Left lung (tissue), 10 donors: ENCODE measurements around the gene PANX1. TPM values are rescaled to one million over a fixed set of nuclear protein-coding genes. Genes with fewer than 3 reads are reported as not detected.

Source experiments
- ATAC-seq: fragments of 200-7000 bp; cut with Tn5 transposase; one replicate; pipeline ENCODE4 v1.9.1; 2020; ENCODE audit warnings: moderate library complexity
- DNase-seq, 4 donors: peaks; one replicate each; pipeline ENCODE4 v3.0.0-alpha.2; 2013 to 2020
- H3K27ac ChIP-seq, 2 donors: fragments of 200-600 bp; sonication (generic) in 1 of 2; one replicate each; pipeline versions ENCODE4 v1.5.0 to v1.8.0; 2020 to 2021
- H3K27me3 ChIP-seq, 2 donors: fragments of 200-600 bp; sonication (generic) in 1 of 2; one replicate each; pipeline versions ENCODE4 v1.5.0 to v1.8.0; 2020 to 2021
- H3K36me3 ChIP-seq, 2 donors: fragments of 200-600 bp; sonication (generic) in 1 of 2; one replicate each; pipeline versions ENCODE4 v1.5.0 to v1.8.0; 2020 to 2021
- H3K4me1 ChIP-seq, 2 donors: fragments of 200-600 bp; one replicate each; pipeline ENCODE4 v1.8.0; 2021
- H3K4me3 ChIP-seq, 2 donors: fragments of 200-600 bp; sonication (generic) in 1 of 2; one replicate each; pipeline versions ENCODE4 v1.5.0 to v1.8.0; 2020 to 2021; ENCODE audit warnings: mild to moderate bottlenecking in 1 of 2
- H3K9me3 ChIP-seq, 2 donors: fragments of 200-600 bp; sonication (generic) in 1 of 2; one replicate each; pipeline versions ENCODE4 v1.5.0 to v1.8.0; 2020 to 2021
- CTCF ChIP-seq, 2 donors: fragments of 200-600 bp; sonication (generic) in 1 of 2; IDR thresholded peaks; one replicate each; pipeline versions ENCODE4 v1.5.0 to v1.8.0; 2021; ENCODE audit warnings: antibody characterized with exemption in 2 of 2
- intact Hi-C, 2 donors: fragments of 100-400 bp; cut with DNase I; formaldehyde crosslinking; loops; one replicate each; pipeline versions ENCODE4 v1.11.2 to v1.14.2; 2022
- polyA plus RNA-seq, 6 donors: library from polyadenylated mRNA; unstranded; fragments of 120-200 nt; gene quantifications; one replicate each; pipeline ENCODE4 v1.2.1, GENCODE V29; 2013; ENCODE audit not compliant: insufficient read length in 6 of 6
- total RNA-seq, 2 donors: library from RNA; stranded (reverse); fragmentation: NEBNext Ultra II Directional; extraction: Animal tissue kit (Norgen Biotek cat#: 25700); gene quantifications; one replicate each; pipeline ENCODE4 v1.2.1, GENCODE V29; 2021
- donor health status: DM: no; HTN: yes; CAD: no.
- donor health status: DM: no; HTN: no; CAD: no.

The PANX1 gene
- total and polyA plus RNA-seq, 8 donors, result 21.1 to 36.8 (median 27.3) TPM

- intact Hi-C loops, result no loop called here
- Histone ChIP-seq H3K36me3 (no peaks in the 10 kb centered on the region), H3K27ac (no peak overlapping the region), H3K27me3 (no peaks in the 10 kb centered on the region), H3K9me3 (no peaks in the 10 kb centered on the region), H3K4me1 (no peaks in the 10 kb centered on the region), H3K4me3 (no peak overlapping the region)
- no peak for DNase-seq
- no peak for ATAC-seq
- no peak for TF ChIP-seq CTCF (IDR thresholded peaks at IDR 0.05)
Observed at GRCh38 chr11:94090401-94090800, 38.2 kb upstream of the PANX1 start.

GRCh38 chr11:94091091-94091490 lies 37.5 kb upstream of the PANX1 start:
- intact Hi-C loops, result no loop called here
- DNase-seq (no peak), ATAC-seq (no peak)
- Histone ChIP-seq H3K4me3 (no peak overlapping the region), H3K27me3 (no peaks in the 10 kb centered on the region), H3K9me3 (peaks cover 0 to under 1% of the 10 kb centered on the region in 2 donors), H3K27ac (no peak overlapping the region), H3K36me3 (no peaks in the 10 kb centered on the region), H3K4me1 (no peaks in the 10 kb centered on the region)
- no peak for TF ChIP-seq CTCF (IDR thresholded peaks at IDR 0.05)

GRCh38 chr11:94100253-94100652 lies 28.4 kb upstream of the PANX1 start:
- no peak overlapping the region for H3K27ac ChIP-seq
- H3K4me1 ChIP-seq, result no peaks in the 10 kb centered on the region
- no peaks in the 10 kb centered on the region for H3K36me3 ChIP-seq
- ATAC-seq (peak; percentile 68), DNase-seq (no peak)
- H3K27me3 ChIP-seq, result no peaks in the 10 kb centered on the region
- TF ChIP-seq CTCF (IDR thresholded peaks at IDR 0.05), result no peak
- peaks cover 0 to 2% of the 10 kb centered on the region in 2 donors for H3K9me3 ChIP-seq
- H3K4me3 ChIP-seq, result no peak overlapping the region
- intact Hi-C loops, result no loop called here

GRCh38 chr11:94103471-94103870 lies 25.2 kb upstream of the PANX1 start:
- no peak for TF ChIP-seq CTCF (IDR thresholded peaks at IDR 0.05)
- Histone ChIP-seq H3K27ac (no peak overlapping the region), H3K9me3 (no peaks in the 10 kb centered on the region), H3K36me3 (no peaks in the 10 kb centered on the region), H3K27me3 (no peaks in the 10 kb centered on the region), H3K4me3 (no peak overlapping the region), H3K4me1 (no peaks in the 10 kb centered on the region)
- ATAC-seq, result no peak
- intact Hi-C loops, result no loop called here
- no peak for DNase-seq

GRCh38 chr11:94104734-94105133 lies 23.9 kb upstream of the PANX1 start:
- no peak for DNase-seq
- ATAC-seq, result no peak
- intact Hi-C loops, result no loop called here
- Histone ChIP-seq H3K4me1 (no peaks in the 10 kb centered on the region), H3K27ac (no peak overlapping the region), H3K9me3 (no peaks in the 10 kb centered on the region), H3K36me3 (no peaks in the 10 kb centered on the region), H3K4me3 (no peak overlapping the region), H3K27me3 (no peaks in the 10 kb centered on the region)
- no peak for TF ChIP-seq CTCF (IDR thresholded peaks at IDR 0.05)
